Myocyte (in vitro differentiated cells): Measurements from ENCODE around the gene RPS6KA3. TPM values are rescaled to one million over a fixed set of nuclear protein-coding genes. Genes with fewer than 3 reads are reported as not detected.

Experiments used
- DNase-seq: peaks from one replicate; pipeline ENCODE4 v3.0.0-alpha.2; 2012; ENCODE audit warnings: low read depth
- polyA plus RNA-seq: library from polyadenylated mRNA; unstranded; fragments of >200 nt; gene quantifications from one replicate; pipeline ENCODE4 v1.2.1, GENCODE V29; 2012; ENCODE audit warnings: missing spikeins
- total RNA-seq: library from RNA; depleted of rRNA; stranded (reverse); fragments of >200 nt; gene quantifications from 2 replicates; pipeline ENCODE4 v1.2.3, GENCODE V29; 2014

The RPS6KA3 gene
- total RNA-seq, result 33.0 and 39.9 TPM in 2 replicates
- 12.2 TPM for polyA plus RNA-seq

- DNase-seq, result peak; percentile 85
These were observed at the start of gene RPS6KA3 for GRCh38 chrX:20266810-20267606. Gene RPS6KA3, minus strand, starts transcription at chrX:20266909. Its CDS starts 277 bp downstream, at chrX:20266632.

- no peak for DNase-seq
These were observed 48.4 kb upstream of the RPS6KA3 start for GRCh38 chrX:20315140-20315539.

GRCh38 chrX:20313899-20314298 lies 47.2 kb upstream of the RPS6KA3 start:
- DNase-seq, result no peak

GRCh38 chrX:20312018-20312417 lies 45.3 kb upstream of the RPS6KA3 start:
- DNase-seq, result peak; percentile 12

GRCh38 chrX:20311505-20311904 lies 44.8 kb upstream of the RPS6KA3 start:
- DNase-seq, result no peak

- peak; percentile 80 for DNase-seq
These were observed 43.1 kb upstream of the RPS6KA3 start for GRCh38 chrX:20309806-20310205.

- DNase-seq, result no peak
These were observed 40.0 kb upstream of the RPS6KA3 start for GRCh38 chrX:20306668-20307067.

GRCh38 chrX:20300822-20301221 lies 34.1 kb upstream of the RPS6KA3 start:
- no peak for DNase-seq

- no peak for DNase-seq
These were observed 28.2 kb upstream of the RPS6KA3 start for GRCh38 chrX:20294957-20295356.

GRCh38 chrX:20294284-20294683 lies 27.6 kb upstream of the RPS6KA3 start:
- no peak for DNase-seq

GRCh38 chrX:20285511-20285910 lies 18.8 kb upstream of the RPS6KA3 start:
- DNase-seq, result no peak

- no peak for DNase-seq
These were observed 18.3 kb upstream of the RPS6KA3 start for GRCh38 chrX:20284992-20285391.

GRCh38 chrX:20284444-20284843 lies 17.7 kb upstream of the RPS6KA3 start:
- DNase-seq, result no peak

GRCh38 chrX:20280938-20281337 lies 14.2 kb upstream of the RPS6KA3 start:
- no peak for DNase-seq

GRCh38 chrX:20274121-20274520 lies 7.4 kb upstream of the RPS6KA3 start:
- DNase-seq, result peak; percentile 27

- DNase-seq, result no peak
These were observed 5.0 kb upstream of the RPS6KA3 start for GRCh38 chrX:20271730-20272129.

- DNase-seq, result no peak
These were observed 4.5 kb upstream of the RPS6KA3 start for GRCh38 chrX:20271186-20271585.

GRCh38 chrX:20270562-20270890 lies 3.8 kb upstream of the RPS6KA3 start:
- DNase-seq, result no peak

- DNase-seq, result no peak
These were observed 3.3 kb upstream of the RPS6KA3 start for GRCh38 chrX:20269848-20270561.

- no peak for DNase-seq
These were observed 1.4 kb upstream of the RPS6KA3 start for GRCh38 chrX:20267931-20268701.

- no peak for DNase-seq
These were observed 860 bp upstream of the RPS6KA3 start for GRCh38 chrX:20267607-20267930.
